ENCODE results near the gene CLIC6.
A peak's percentile ranks its signal among the peaks of the same experiment; 100 is the strongest.

Gene CLIC6

DNA sequence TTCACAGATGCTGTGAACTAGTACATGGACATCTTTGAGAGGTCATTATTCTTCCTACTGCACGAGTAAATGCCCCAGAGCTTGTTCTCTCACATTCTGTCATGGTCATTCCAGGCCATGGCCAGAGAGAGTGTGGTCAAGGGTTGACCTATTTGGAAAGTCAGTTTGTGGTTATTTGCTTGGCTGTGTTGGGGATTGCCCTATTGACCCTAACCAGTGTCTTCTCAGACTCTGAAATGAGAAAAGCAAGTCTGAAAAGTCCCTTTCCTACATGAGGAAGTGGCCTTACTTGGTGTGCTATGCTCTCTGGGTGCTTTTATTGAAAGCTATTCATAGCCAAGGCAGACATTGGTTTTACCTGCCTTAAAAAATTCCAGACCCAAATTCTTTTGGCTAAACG lies 26.6 kb downstream of the CLIC6 start:
- in situ Hi-C loops (cut with MboI; ENCODE audit: low sequenced_read_pairs, unreplicated experiment): no loop called here

DNA sequence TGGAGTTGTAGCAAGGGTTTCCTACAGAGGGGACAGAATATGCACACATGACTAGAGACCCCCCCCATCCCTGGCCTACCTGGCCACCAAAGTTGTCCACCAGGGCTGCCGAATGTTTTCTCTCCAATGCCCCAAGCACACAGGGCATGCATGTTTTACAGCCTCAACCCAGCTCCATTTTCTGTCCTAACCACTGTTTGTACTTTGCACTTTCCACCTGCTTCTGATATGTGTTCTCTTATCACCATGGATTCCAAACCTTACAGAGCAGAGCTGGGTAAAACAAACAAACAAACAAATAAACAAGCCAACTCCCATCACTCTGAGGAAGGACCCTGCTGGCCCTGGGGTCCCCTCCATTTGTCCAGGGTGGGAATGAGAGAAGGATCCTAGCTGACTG lies 27.3 kb downstream of the CLIC6 start:
- no peak for DNase-seq (ENCODE audit: low spot score)
- TF ChIP-seq, protein P1, sequence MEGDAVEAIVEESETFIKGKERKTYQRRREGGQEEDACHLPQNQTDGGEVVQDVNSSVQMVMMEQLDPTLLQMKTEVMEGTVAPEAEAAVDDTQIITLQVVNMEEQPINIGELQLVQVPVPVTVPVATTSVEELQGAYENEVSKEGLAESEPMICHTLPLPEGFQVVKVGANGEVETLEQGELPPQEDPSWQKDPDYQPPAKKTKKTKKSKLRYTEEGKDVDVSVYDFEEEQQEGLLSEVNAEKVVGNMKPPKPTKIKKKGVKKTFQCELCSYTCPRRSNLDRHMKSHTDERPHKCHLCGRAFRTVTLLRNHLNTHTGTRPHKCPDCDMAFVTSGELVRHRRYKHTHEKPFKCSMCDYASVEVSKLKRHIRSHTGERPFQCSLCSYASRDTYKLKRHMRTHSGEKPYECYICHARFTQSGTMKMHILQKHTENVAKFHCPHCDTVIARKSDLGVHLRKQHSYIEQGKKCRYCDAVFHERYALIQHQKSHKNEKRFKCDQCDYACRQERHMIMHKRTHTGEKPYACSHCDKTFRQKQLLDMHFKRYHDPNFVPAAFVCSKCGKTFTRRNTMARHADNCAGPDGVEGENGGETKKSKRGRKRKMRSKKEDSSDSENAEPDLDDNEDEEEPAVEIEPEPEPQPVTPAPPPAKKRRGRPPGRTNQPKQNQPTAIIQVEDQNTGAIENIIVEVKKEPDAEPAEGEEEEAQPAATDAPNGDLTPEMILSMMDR (IDR thresholded peaks at IDR 0.05; ENCODE audit: borderline replicate concordance, control extremely low read depth, extremely low read depth, insufficient read depth, missing control alignments): no peak
- in situ Hi-C loops (cut with MboI; ENCODE audit: low sequenced_read_pairs, unreplicated experiment): no loop called here

More for the DNA sequence above, 26.6 kb downstream of the CLIC6 start:
- peak; percentile 74 for DNase-seq (ENCODE audit: low spot score)
- TF ChIP-seq, protein P1 (IDR thresholded peaks at IDR 0.05; ENCODE audit: borderline replicate concordance, control extremely low read depth, extremely low read depth, insufficient read depth, missing control alignments): no peak

DNA sequence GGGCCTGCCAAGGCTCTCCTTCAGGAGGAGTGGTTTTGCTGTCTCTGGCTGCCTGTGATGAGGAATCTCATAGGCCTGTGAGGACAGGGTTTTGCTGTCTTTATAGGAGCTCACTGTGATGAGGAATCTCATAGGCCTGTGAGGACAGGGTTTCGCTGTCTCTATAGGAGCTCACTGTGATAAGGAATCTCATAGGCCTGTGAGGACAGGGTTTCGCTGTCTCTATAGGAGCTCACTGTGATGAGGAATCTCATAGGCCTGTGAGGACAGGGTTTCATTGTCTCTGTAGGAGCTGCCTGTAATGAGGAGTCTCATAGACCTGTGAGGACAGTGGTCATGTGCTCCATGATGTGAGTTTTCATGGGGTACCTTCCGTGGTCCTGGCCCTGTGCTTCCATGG lies 29.0 kb downstream of the CLIC6 start:
- TF ChIP-seq, protein P1 (IDR thresholded peaks at IDR 0.05; ENCODE audit: borderline replicate concordance, control extremely low read depth, extremely low read depth, insufficient read depth, missing control alignments): no peak
- no peak for DNase-seq (ENCODE audit: low spot score)
- in situ Hi-C loops (cut with MboI; ENCODE audit: low sequenced_read_pairs, unreplicated experiment): no loop called here

DNA sequence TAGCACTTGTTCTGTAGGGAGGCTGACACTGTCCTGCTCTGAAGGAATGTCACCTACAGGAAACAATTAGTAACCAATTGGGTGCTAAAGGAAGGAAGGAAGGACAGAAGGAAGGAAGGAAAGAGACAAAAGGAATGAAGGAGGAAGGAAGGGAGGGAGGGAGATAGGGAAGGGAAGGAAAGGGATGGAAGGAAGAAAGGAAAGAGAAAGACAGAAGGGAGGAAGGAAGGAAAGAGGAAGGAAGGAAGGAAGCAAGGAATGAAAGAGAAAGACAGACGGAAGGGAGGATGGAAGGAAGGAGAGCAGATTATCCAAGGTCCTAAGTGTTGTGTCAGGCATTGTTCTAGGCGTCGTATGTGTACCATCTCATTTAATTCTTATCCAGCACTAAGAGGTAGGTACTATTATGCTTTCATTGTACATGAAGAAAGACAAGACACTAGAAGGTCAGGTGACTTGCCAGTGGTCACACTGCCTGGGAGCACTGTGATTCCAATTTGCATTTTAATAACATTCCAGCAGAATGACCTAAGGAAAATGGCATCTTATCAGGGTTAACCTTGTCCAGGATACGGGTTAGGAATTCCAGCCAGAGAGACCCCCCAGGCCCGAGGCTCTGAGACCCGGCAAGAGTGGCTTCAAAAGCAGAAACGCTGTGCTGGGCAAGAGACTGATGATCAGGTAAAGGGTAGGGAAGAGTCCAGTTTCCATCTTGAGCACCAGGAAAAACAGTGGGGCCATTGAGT lies 29.6 kb downstream of the CLIC6 start:
- DNase-seq (ENCODE audit: low spot score): no peak
- in situ Hi-C loops (cut with MboI; ENCODE audit: low sequenced_read_pairs, unreplicated experiment): no loop called here
- TF ChIP-seq, protein P1 (IDR thresholded peaks at IDR 0.05; ENCODE audit: borderline replicate concordance, control extremely low read depth, extremely low read depth, insufficient read depth, missing control alignments): no peak

DNA sequence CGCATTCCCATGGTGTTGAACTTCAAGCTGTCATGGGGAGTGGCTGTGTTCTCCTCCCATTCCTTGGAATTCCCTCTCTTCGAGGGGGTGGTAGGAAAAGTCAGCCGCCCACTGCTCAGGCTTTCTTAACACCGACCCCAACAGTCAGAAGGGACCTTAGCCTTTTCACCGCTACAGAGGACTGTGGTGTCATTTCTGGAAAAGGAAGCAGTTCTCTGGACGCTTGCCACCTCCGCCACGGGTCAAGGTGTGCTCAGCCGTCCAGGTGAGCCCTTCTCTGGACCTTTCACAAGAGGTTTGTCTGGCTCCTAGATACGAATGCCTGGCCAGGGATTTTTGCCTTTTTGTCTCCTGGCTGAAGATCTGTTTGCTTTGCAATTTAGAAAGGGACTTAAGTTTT lies 31.8 kb downstream of the CLIC6 start:
- DNase-seq (ENCODE audit: low spot score): no peak
- TF ChIP-seq, protein P1 (IDR thresholded peaks at IDR 0.05; ENCODE audit: borderline replicate concordance, control extremely low read depth, extremely low read depth, insufficient read depth, missing control alignments): no peak
- in situ Hi-C loops (cut with MboI; ENCODE audit: low sequenced_read_pairs, unreplicated experiment): loop anchor here (10.0 kb wide), 1 partner anchor 64 kb away; no protein-coding TSS in a partner anchor

DNA sequence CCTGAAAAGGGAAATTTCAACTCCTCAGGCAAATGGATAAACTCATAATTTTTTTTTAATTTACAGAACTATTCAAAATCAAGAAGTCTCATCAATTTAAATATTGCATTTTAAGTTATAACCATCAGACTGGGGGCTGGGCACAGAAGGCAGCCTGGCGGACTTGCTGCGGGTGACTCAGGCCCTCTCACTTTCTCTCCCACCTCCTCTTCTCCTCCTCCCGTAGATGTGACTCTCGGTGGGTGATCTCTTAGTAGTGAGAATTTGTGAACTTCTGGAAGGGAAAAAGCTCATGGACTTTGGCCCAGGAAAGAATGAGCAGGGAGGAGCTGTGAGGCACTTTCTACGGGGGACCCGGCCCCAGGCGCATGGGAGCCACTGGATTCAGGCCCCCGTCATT lies 32.9 kb downstream of the CLIC6 start:
- TF ChIP-seq, protein P1 (IDR thresholded peaks at IDR 0.05; ENCODE audit: borderline replicate concordance, control extremely low read depth, extremely low read depth, insufficient read depth, missing control alignments): no peak
- no peak for DNase-seq (ENCODE audit: low spot score)
- in situ Hi-C loops (cut with MboI; ENCODE audit: low sequenced_read_pairs, unreplicated experiment): loop anchor here (10.0 kb wide), 1 partner anchor 63 kb away; no protein-coding TSS in a partner anchor

Measured in GM13976 (cell line).